PC-9 (cell line): ENCODE results near the gene COL4A5. TPM values are rescaled to one million over a fixed set of nuclear protein-coding genes. Genes with fewer than 3 reads are reported as not detected.
"Not testable (repeated sequence)": the region's sequence is repeated elsewhere in the genome, so short reads cannot be mapped to it uniquely, and the experiment has no call there.

ENCODE experiments used
- Bru-seq: library from RNA; stranded (reverse); fragments of 400-500 nt; gene quantifications from one replicate; lab custom pipeline; 2021; lab: Mats Ljungman, UMichigan
- BruChase-seq, 2 experiments: library from RNA; stranded (reverse); fragments of 400-500 nt; gene quantifications; one replicate each; lab custom pipeline; 2021; lab: Mats Ljungman, UMichigan
- BruUV-seq: library from RNA; stranded (reverse); fragments of 400-500 nt; replicated peaks from 2 replicates; lab custom pipeline; 2021; lab: Mats Ljungman, UMichigan
- CTCF ChIA-PET: fragments of 300-600 bp; sonication (Branson Sonifier 250); formaldehyde crosslinking; loops from one replicate; lab custom pipeline; 2022; ENCODE audit warnings: antibody characterized with exemption; lab: Charles Lee
- POLR2A ChIA-PET: fragments of 300-600 bp; sonication (Branson Sonifier 250); formaldehyde crosslinking; loops from one replicate; lab custom pipeline; 2022; ENCODE audit warnings: antibody characterized with exemption; ENCODE audit not compliant: unreplicated experiment; lab: Charles Lee
- DNase-seq, 2 experiments: peaks; one replicate each; pipeline versions ENCODE4 v3.0.0 to v3.0.0-alpha.2; 2015 to 2022; ENCODE audit warnings: mixed read lengths in 1 of 2
- H2AFZ ChIP-seq: fragments of 200-600 bp; sonication (generic); 2 replicates; pipeline ENCODE4 v1.8.1; 2017; ENCODE audit warnings: antibody characterized with exemption
- H3F3A ChIP-seq: fragments of 200-600 bp; sonication (generic); 2 replicates; pipeline ENCODE4 v1.8.1; 2017; ENCODE audit warnings: antibody characterized with exemption, mild to moderate bottlenecking, low read depth; ENCODE audit not compliant: insufficient read depth
- H3K27ac ChIP-seq: fragments of 200-600 bp; sonication (generic); 2 replicates; pipeline ENCODE4 v1.6.1; 2016; ENCODE audit warnings: mixed run types
- H3K27me3 ChIP-seq: fragments of 200-600 bp; sonication (generic); 2 replicates; pipeline ENCODE4 v1.6.1; 2016; ENCODE audit warnings: low read depth, mixed run types; ENCODE audit not compliant: insufficient read depth
- H3K36me3 ChIP-seq: fragments of 200-600 bp; sonication (generic); 2 replicates; pipeline ENCODE4 v1.6.1; 2016; ENCODE audit warnings: low read depth, mixed run types
- H3K4me1 ChIP-seq: fragments of 200-600 bp; sonication (generic); replicated peaks from 2 replicates; pipeline ENCODE4 v1.6.1; 2016; ENCODE audit warnings: mixed run types; ENCODE audit not compliant: insufficient read depth
- H3K4me2 ChIP-seq: fragments of 200-600 bp; sonication (generic); 2 replicates; pipeline ENCODE4 v1.6.1; 2017; ENCODE audit warnings: mixed run types
- H3K4me3 ChIP-seq: fragments of 200-600 bp; sonication (generic); 2 replicates; pipeline ENCODE4 v1.6.1; 2016; ENCODE audit warnings: mixed run types
- H3K79me2 ChIP-seq: fragments of 200-600 bp; sonication (generic); 2 replicates; pipeline ENCODE4 v1.6.1; 2017; ENCODE audit warnings: low read depth, mixed run types
- H3K9me2 ChIP-seq: fragments of 200-600 bp; sonication (generic); 2 replicates; pipeline ENCODE4 v1.8.1; 2017; ENCODE audit warnings: mild to moderate bottlenecking; ENCODE audit not compliant: insufficient read depth
- H3K9me3 ChIP-seq: fragments of 200-600 bp; sonication (generic); 2 replicates; pipeline ENCODE4 v1.8.1; 2016; ENCODE audit warnings: low read depth; ENCODE audit not compliant: insufficient read depth
- H4K20me1 ChIP-seq: fragments of 200-600 bp; sonication (generic); 2 replicates; pipeline ENCODE4 v1.8.1; 2017; ENCODE audit not compliant: insufficient read depth
- EZH2 ChIP-seq: fragments of 200-600 bp; sonication (generic); IDR thresholded peaks from 2 replicates; pipeline ENCODE4 v1.8.0; 2017; ENCODE audit warnings: antibody characterized with exemption, low read depth
- intact Hi-C: fragments of 100-400 bp; cut with micrococcal nuclease; formaldehyde crosslinking; loops from one replicate; pipeline ENCODE4 v1.10.0; 2022; ENCODE audit not compliant: unreplicated experiment
- long read RNA-seq: library from polyadenylated mRNA; stranded (forward); transcript quantifications from one replicate; pipeline ENCODE4 v2.0.0, GENCODE V29; 2022
- total RNA-seq: library from RNA; stranded (reverse); gene quantifications from 2 replicates; pipeline ENCODE4 v1.2.3, GENCODE V29; 2021
- TF ChIP-seq, protein P1 (sequence below): fragments of 200-600 bp; sonication (generic); conservative IDR thresholded peaks from 2 replicates; pipeline ENCODE4 v1.6.1; 2017; ENCODE audit warnings: mixed run types, antibody characterized with exemption, mild to moderate bottlenecking, moderate library complexity

COL4A5 gene
- total RNA-seq (82.3 and 102 TPM in 2 replicates), Bru-seq, nascent RNA (percentile 81 among the genes with signal in this experiment), BruChase-seq, experiment 1, labeled RNA remaining after a 2-hour chase (percentile 88 among the genes with signal in this experiment), BruChase-seq, experiment 2, labeled RNA remaining after a 6-hour chase (percentile 76 among the genes with signal in this experiment)
- long read RNA-seq, full-length matches to known transcripts, result 12 of 30 reads
- long read RNA-seq, partial matches to known transcripts, result 9 of 30 reads
- long read RNA-seq, other reads (novel, unspliced or antisense), result 9 of 30 reads

DNA sequence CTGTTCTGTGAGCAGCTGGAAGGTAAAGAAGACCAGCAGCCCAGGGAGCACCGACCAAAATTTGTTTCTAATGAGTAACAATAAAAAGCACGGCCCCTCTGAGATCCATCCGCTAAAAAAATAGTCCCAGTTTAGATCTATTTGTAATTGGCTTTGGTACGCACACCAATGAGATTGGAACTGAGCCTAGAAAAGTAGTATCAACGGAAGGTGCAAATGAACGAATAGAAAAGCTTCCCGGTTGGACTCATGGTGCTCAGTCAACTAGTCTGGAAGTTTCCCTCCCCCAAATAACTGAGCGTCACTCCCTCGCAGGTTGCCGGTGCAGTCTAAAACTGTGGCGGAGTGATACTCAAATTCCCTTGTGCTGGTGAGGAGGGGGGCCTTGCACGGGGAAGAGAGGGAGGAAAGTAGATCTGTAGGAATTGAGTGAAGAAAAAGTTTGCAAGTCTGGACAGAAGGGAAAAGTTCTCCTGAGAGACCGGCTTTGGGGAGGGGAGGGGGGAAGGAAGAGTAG, at the start of gene COL4A5:
Gene COL4A5 (plus strand): TSS at position 413 of the 517 bp plus-strand sequence. CDS start 288 bp downstream, outside the sequence.
- H2AFZ ChIP-seq, result peak within 1 kb of the TSS; percentile 96
- DNase-seq, result peak; percentile 72 to 79
- intact Hi-C loops, result loop anchor here (1.0 to 2.0 kb wide), 2 partner anchors 41 to 127 kb away; no protein-coding TSS in a partner anchor

DNA sequence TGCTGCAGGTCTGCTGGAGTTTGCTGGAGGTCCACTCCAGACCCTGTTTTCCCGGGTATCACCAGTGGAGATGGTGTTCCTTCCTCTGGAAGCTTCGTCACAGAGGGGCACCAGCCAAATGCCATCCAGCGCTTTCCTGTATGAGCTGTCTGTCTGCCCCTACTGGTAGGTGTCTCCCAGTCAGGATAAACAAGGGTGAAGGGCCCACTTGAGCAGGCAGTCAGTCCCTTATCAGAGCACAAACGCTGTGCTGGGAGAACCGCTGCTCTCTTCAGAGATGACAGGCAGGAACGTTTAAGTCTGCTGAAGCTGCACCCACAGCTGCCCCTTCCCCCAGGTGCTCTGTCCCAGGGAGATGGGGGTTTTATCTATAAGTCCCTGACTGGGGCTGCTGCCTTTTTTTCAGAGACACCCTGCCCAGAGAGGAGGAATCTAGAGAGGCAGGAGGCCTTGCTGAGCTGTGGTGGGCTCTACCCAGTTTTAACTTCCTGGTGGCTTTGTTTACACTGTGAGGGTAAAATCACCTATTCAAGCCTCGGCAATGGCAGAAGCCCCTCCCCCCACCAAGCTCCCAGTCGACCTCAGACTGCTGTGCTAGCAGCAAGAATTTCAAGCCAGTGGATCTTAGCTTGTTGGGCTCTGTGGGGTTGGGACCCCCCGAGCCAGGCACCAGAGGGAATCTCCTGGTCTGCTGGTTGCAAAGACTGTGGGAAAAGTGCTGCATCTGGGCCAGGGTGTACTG, 48.5 kb upstream of the COL4A5 start:
- H3K27me3 ChIP-seq, H2AFZ ChIP-seq, H3K79me2 ChIP-seq, H4K20me1 ChIP-seq, DNase-seq, H3K27ac ChIP-seq, H3K36me3 ChIP-seq, BruUV-seq, intact Hi-C loops, POLR2A ChIA-PET, H3K9me3 ChIP-seq, H3K9me2 ChIP-seq, CTCF ChIA-PET, H3F3A ChIP-seq, H3K4me3 ChIP-seq, H3K4me2 ChIP-seq: not testable (repeated sequence)
- peaks cover 13% of the 10 kb centered on the region for H3K4me1 ChIP-seq

More for the DNA sequence above, at the start of gene COL4A5:
- H3K27ac ChIP-seq, result no peak within 1 kb of the TSS
- H3F3A ChIP-seq, result no peaks in the 10 kb centered on the region
- H3K4me3 ChIP-seq, result peak within 1 kb of the TSS; percentile 85
- no TSS peak for BruUV-seq
- peaks cover 26% of the 10 kb centered on the region for H3K4me1 ChIP-seq
- peaks cover 19% of the 10 kb centered on the region; the same call in 1 of the 2 replicates for H3K79me2 ChIP-seq
- ChIA-PET POLR2A (interaction anchor here (0.6 kb wide), 2 partner anchors 92 to 1648 kb away, joined by 6 to 8 read pairs; no protein-coding TSS in a partner anchor), CTCF (interaction anchor here (0.6 kb wide), 1 partner anchor 582 kb away, joined by 3 read pairs; no protein-coding TSS in a partner anchor)
- no peaks in the 10 kb centered on the region for H3K27me3 ChIP-seq
- H3K4me2 ChIP-seq, result peak within 1 kb of the TSS; percentile 83
- H4K20me1 ChIP-seq, result no peaks in the 10 kb centered on the region
- no peaks in the 10 kb centered on the region for H3K9me3 ChIP-seq
- H3K9me2 ChIP-seq, result no peaks in the 10 kb centered on the region
- H3K36me3 ChIP-seq, result no peaks in the 10 kb centered on the region; the same call in 1 of the 2 replicates
- TF ChIP-seq EZH2, result no peak
- TF ChIP-seq, protein P1, sequence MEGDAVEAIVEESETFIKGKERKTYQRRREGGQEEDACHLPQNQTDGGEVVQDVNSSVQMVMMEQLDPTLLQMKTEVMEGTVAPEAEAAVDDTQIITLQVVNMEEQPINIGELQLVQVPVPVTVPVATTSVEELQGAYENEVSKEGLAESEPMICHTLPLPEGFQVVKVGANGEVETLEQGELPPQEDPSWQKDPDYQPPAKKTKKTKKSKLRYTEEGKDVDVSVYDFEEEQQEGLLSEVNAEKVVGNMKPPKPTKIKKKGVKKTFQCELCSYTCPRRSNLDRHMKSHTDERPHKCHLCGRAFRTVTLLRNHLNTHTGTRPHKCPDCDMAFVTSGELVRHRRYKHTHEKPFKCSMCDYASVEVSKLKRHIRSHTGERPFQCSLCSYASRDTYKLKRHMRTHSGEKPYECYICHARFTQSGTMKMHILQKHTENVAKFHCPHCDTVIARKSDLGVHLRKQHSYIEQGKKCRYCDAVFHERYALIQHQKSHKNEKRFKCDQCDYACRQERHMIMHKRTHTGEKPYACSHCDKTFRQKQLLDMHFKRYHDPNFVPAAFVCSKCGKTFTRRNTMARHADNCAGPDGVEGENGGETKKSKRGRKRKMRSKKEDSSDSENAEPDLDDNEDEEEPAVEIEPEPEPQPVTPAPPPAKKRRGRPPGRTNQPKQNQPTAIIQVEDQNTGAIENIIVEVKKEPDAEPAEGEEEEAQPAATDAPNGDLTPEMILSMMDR, result no peak

DNA sequence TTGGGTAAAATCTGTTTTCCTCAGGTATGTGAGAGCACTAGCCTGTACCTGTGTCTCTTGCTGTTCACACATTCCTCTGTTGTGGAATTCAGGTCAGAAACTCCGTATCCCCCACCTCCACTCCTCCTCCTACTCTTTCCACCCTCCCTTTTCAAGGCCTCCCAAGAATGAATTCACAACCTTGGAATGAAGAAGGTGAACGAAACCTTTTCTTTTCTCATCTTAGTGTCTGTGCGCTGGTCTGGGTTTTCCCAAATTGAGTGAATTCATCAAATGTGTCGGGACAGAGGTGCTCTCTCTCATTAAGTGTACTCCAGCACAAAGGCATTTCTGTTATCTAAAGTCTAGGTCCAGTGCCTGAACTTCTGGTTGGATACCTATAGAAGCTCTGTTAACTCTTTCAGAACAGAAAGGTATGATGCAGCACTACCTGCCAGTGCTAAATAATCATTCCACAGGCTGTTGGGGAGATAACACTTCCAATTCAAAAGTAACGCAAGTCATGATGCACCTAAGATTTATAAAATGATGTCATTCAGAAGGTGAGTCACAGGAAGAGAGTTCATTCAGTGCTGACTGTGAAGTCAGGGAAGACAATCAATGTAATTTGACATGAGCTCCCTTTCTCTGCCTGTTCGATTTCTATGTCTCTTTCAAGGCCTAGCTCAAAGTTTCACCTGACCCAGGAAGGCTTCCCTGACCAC, 43.3 kb upstream of the COL4A5 start:
- H3K4me3 ChIP-seq, result peak overlapping the region; percentile 28; the same call in 1 of the 2 replicates
- peak overlapping the region; percentile 65 for H2AFZ ChIP-seq
- H3K27ac ChIP-seq, result peak overlapping the region; percentile 88
- CTCF ChIA-PET, result no interaction called here
- H3K4me1 ChIP-seq, result peaks cover 62% of the 10 kb centered on the region
- TF ChIP-seq EZH2, result no peak
- TF ChIP-seq, protein P1, result no peak
- H3K27me3 ChIP-seq, result no peaks in the 10 kb centered on the region
- H3K36me3 ChIP-seq, result no peaks in the 10 kb centered on the region
- peak overlapping the region; percentile 70 for H3K4me2 ChIP-seq
- POLR2A ChIA-PET, result no interaction called here
- DNase-seq, result peak; percentile 39 to 78
- no TSS peak for BruUV-seq
- no peaks in the 10 kb centered on the region for H3K9me2 ChIP-seq
- H4K20me1 ChIP-seq, result no peaks in the 10 kb centered on the region
- intact Hi-C loops, result loop anchor here (1.0 to 5.0 kb wide), 3 partner anchors 83 to 2001 kb away; no protein-coding TSS in a partner anchor
- peaks cover 53% of the 10 kb centered on the region for H3F3A ChIP-seq
- H3K9me3 ChIP-seq, result no peaks in the 10 kb centered on the region
- H3K79me2 ChIP-seq, result no peaks in the 10 kb centered on the region
